IMR-90 (cell line): ENCODE data around the gene RASGRP1. TPM values are rescaled to one million over a fixed set of nuclear protein-coding genes. Genes with fewer than 3 reads are reported as not detected.

Experiments used
- ATAC-seq: fragments of 200-7000 bp; cut with Tn5 transposase; 2 replicates; pipeline ENCODE4 v1.9.1; 2020; ENCODE audit warnings: low read depth, mild to moderate bottlenecking, moderate library complexity
- BruUV-seq: library from RNA; stranded (reverse); fragments of 400-500 nt; replicated peaks from 2 replicates; lab custom pipeline; 2021; lab: Mats Ljungman, UMichigan
- CTCF ChIA-PET: fragments of 300-600 bp; formaldehyde crosslinking; extraction: SDS; loops from one replicate; lab custom pipeline; 2021; ENCODE audit warnings: antibody characterized with exemption; lab: Yijun Ruan, JAX
- POLR2A ChIA-PET: fragments of 300-600 bp; sonication (Branson Sonifier 250); formaldehyde crosslinking; loops from one replicate; lab custom pipeline; 2022; ENCODE audit warnings: antibody characterized with exemption; ENCODE audit not compliant: unreplicated experiment; lab: Charles Lee
- DNase-seq: peaks from one replicate; pipeline ENCODE4 v3.0.0; 2013
- H2AFZ ChIP-seq: replicated peaks from 2 replicates; pipeline ENCODE3; 2013; ENCODE audit warnings: low read length, mild to moderate bottlenecking; ENCODE audit not compliant: poor library complexity
- H2AK5ac ChIP-seq: 2 replicates; pipeline ENCODE4 v1.6.1; 2013; ENCODE audit warnings: low read depth, low read length, inconsistent platforms
- H2AK9ac ChIP-seq: replicated peaks from 2 replicates; pipeline ENCODE3; 2013; ENCODE audit warnings: mild to moderate bottlenecking, low read depth, low read length, moderate library complexity; ENCODE audit not compliant: poor library complexity
- H2BK120ac ChIP-seq: 2 replicates; pipeline ENCODE4 v1.6.1; 2013; ENCODE audit warnings: low read depth, low read length, inconsistent platforms
- H2BK15ac ChIP-seq: 3 replicates; pipeline ENCODE4 v1.6.1; 2013; ENCODE audit warnings: low read depth, low read length, inconsistent platforms
- H2BK20ac ChIP-seq: 2 replicates; pipeline ENCODE4 v1.6.1; 2013; ENCODE audit warnings: low read depth, mild to moderate bottlenecking, inconsistent platforms, low read length, moderate library complexity
- H2BK5ac ChIP-seq: 2 replicates; pipeline ENCODE4 v1.6.1; 2013; ENCODE audit warnings: mild to moderate bottlenecking, low read depth, low read length, inconsistent platforms; ENCODE audit not compliant: poor library complexity, severe bottlenecking
- H3K14ac ChIP-seq: replicated peaks from 2 replicates; pipeline ENCODE4 v1.6.1; 2013; ENCODE audit warnings: low read depth, low read length, inconsistent platforms
- H3K18ac ChIP-seq: 2 replicates; pipeline ENCODE4 v1.6.1; 2013; ENCODE audit warnings: low read depth, low read length, control low read depth
- H3K23ac ChIP-seq: 2 replicates; pipeline ENCODE4 v1.6.1; 2013; ENCODE audit warnings: low read depth, low read length, inconsistent platforms
- H3K27ac ChIP-seq: 2 replicates; pipeline ENCODE4 v1.5.1; 2013; ENCODE audit warnings: mild to moderate bottlenecking, control low read depth, low read length; ENCODE audit not compliant: insufficient read depth
- H3K27me3 ChIP-seq: 2 replicates; pipeline ENCODE4 v1.6.1; 2013; ENCODE audit warnings: low read length; ENCODE audit not compliant: control insufficient read depth, insufficient read depth
- H3K36me3 ChIP-seq: 2 replicates; pipeline ENCODE4 v1.6.1; 2013; ENCODE audit warnings: low read length, mixed read lengths; ENCODE audit not compliant: control insufficient read depth, insufficient read depth
- H3K4ac ChIP-seq: 2 replicates; pipeline ENCODE4 v1.6.1; 2013; ENCODE audit warnings: low read depth, low read length, inconsistent platforms
- H3K4me1 ChIP-seq: 2 replicates; pipeline ENCODE4 v1.6.1; 2013; ENCODE audit warnings: low read length, mixed read lengths; ENCODE audit not compliant: control insufficient read depth, insufficient read depth
- H3K4me2 ChIP-seq: 2 replicates; pipeline ENCODE4 v1.6.1; 2013; ENCODE audit warnings: low read depth, mild to moderate bottlenecking, control low read depth, low read length, moderate library complexity
- H3K4me3 ChIP-seq: 2 replicates; pipeline ENCODE4 v1.5.1; 2013; ENCODE audit warnings: low read depth, mild to moderate bottlenecking, control low read depth, low read length, moderate library complexity; ENCODE audit not compliant: insufficient read depth
- H3K56ac ChIP-seq: 2 replicates; pipeline ENCODE4 v1.6.1; 2013; ENCODE audit warnings: low read length, inconsistent platforms; ENCODE audit not compliant: insufficient read depth; ENCODE audit errors: extremely low read depth
- H3K79me1 ChIP-seq, 2 experiments: 2 replicates each; pipeline ENCODE4 v1.6.1; 2013; ENCODE audit warnings: low read length in 2 of 2, inconsistent platforms in 1 of 2, low read depth in 1 of 2
- H3K9ac ChIP-seq: 2 replicates; pipeline ENCODE4 v1.6.1; 2013; ENCODE audit warnings: low read depth, low read length, control low read depth
- H3K9me1 ChIP-seq: 2 replicates; pipeline ENCODE4 v1.6.1; 2013; ENCODE audit warnings: low read length, inconsistent platforms; ENCODE audit not compliant: insufficient read depth
- H3K9me3 ChIP-seq: 2 replicates; pipeline ENCODE4 v1.6.1; 2013; ENCODE audit warnings: low read length; ENCODE audit not compliant: control insufficient read depth, insufficient read depth
- H4K20me1 ChIP-seq: 2 replicates; pipeline ENCODE4 v1.6.1; 2013; ENCODE audit warnings: low read length, inconsistent platforms; ENCODE audit not compliant: insufficient read depth
- H4K5ac ChIP-seq: 2 replicates; pipeline ENCODE4 v1.6.1; 2013; ENCODE audit warnings: mild to moderate bottlenecking, low read depth, low read length, control low read depth
- H4K8ac ChIP-seq, 2 experiments: 2 replicates each; pipeline ENCODE4 v1.6.1; 2013; ENCODE audit warnings: low read depth in 2 of 2, low read length in 2 of 2, control low read depth in 1 of 2, inconsistent platforms in 1 of 2
- H4K91ac ChIP-seq: 2 replicates; pipeline ENCODE4 v1.6.1; 2013; ENCODE audit warnings: low read depth, low read length, inconsistent platforms; ENCODE audit not compliant: insufficient read depth
- CHD1 ChIP-seq: IDR thresholded peaks from 2 replicates; pipeline ENCODE4 v1.6.1; 2012; ENCODE audit warnings: low read depth, low read length, improper control_type of control experiment
- FOS ChIP-seq: fragments of 150-350 bp; IDR thresholded peaks from 2 replicates; pipeline ENCODE4 v1.6.1; 2016; ENCODE audit warnings: low read depth, low read length
- MAZ ChIP-seq: IDR thresholded peaks from 2 replicates; pipeline ENCODE4 v1.6.1; 2012; ENCODE audit warnings: low read depth, mild to moderate bottlenecking, low read length, improper control_type of control experiment, moderate library complexity, borderline replicate concordance
- POLR2A ChIP-seq: IDR thresholded peaks from 2 replicates; pipeline ENCODE4 v1.6.1; 2012; ENCODE audit warnings: mild to moderate bottlenecking, low read depth, low read length
- RAD21 ChIP-seq: IDR thresholded peaks from 2 replicates; pipeline ENCODE4 v1.6.1; 2012; ENCODE audit warnings: low read length, improper control_type of control experiment
- RCOR1 ChIP-seq: IDR thresholded peaks from 2 replicates; pipeline ENCODE4 v1.6.1; 2012; ENCODE audit warnings: mild to moderate bottlenecking, low read length, improper control_type of control experiment; ENCODE audit not compliant: insufficient replicate concordance
- RFX5 ChIP-seq: IDR thresholded peaks from 2 replicates; pipeline ENCODE4 v1.8.0; 2012; ENCODE audit warnings: low read depth, mild to moderate bottlenecking, low read length, moderate library complexity
- SMC3 ChIP-seq: fragments of 150-350 bp; IDR thresholded peaks from 2 replicates; pipeline ENCODE4 v1.6.1; 2016; ENCODE audit warnings: low read depth, mild to moderate bottlenecking, antibody characterized with exemption, low read length, moderate library complexity
- USF2 ChIP-seq: fragments of 150-350 bp; IDR thresholded peaks from 2 replicates; pipeline ENCODE4 v1.6.1; 2017; ENCODE audit warnings: mild to moderate bottlenecking, antibody characterized with exemption, low read length, low read depth
- WGBS, 2 experiments: methylation state at CpG; one replicate each; pipeline versions ENCODE4 v1.1.5 to v1.1.7; 2013; ENCODE audit warnings: missing lambda C conversion rate in 2 of 2; ENCODE audit not compliant: insufficient read length in 1 of 2; ENCODE audit errors: extremely low coverage in 2 of 2; 5-methylcytosine and 5-hydroxymethylcytosine counted together
- dilution Hi-C: fragments of 300-500 bp; cut with HindIII; formaldehyde crosslinking; loops from one replicate; pipeline ENCODE4 v1.14.3; 2018; ENCODE audit warnings: low sequenced_read_pairs; ENCODE audit not compliant: unreplicated experiment
- in situ Hi-C: fragments of 300-500 bp; cut with MboI; formaldehyde crosslinking; loops from 3 replicates; pipeline ENCODE4 v1.14.3; 2019; ENCODE audit warnings: low sequenced_read_pairs, inconsistent platforms, mixed read lengths
- intact Hi-C: fragments of 100-400 bp; cut with micrococcal nuclease; formaldehyde crosslinking; loops from 2 replicates; pipeline ENCODE4 v1.10.0; 2022
- polyA plus RNA-seq, 3 experiments: library from polyadenylated mRNA; depleted of rRNA; stranded (reverse); fragments of >200 nt; gene quantifications; 2 replicates each; pipeline ENCODE4 v1.2.3, GENCODE V29; 2012; ENCODE audit warnings: low replicate concordance in 1 of 3
- total RNA-seq: library from RNA; depleted of rRNA; stranded (reverse); fragments of >200 nt; gene quantifications from 2 replicates; pipeline ENCODE4 v1.2.3, GENCODE V29; 2012

RASGRP1 gene
- total and polyA plus RNA-seq, 2 of the 4 experiments (the other 2 are of a cell fraction) = 1.4 to 3.2 TPM

- H3K27me3 ChIP-seq = peaks cover 21% of the 10 kb centered on the region
- H2BK20ac ChIP-seq = no peak overlapping the region
- POLR2A ChIA-PET = no interaction called here
- H3K4me3 ChIP-seq = no peak overlapping the region
- no peak overlapping the region for H4K91ac ChIP-seq
- ATAC-seq (no peak), DNase-seq (no peak)
- H3K27ac ChIP-seq = no peak overlapping the region
- no peaks in the 10 kb centered on the region for H3K4me1 ChIP-seq
- H3K23ac ChIP-seq = no peak overlapping the region
- no peak overlapping the region for H2AK5ac ChIP-seq
- H3K9me1 ChIP-seq = no peaks in the 10 kb centered on the region; the same call in 1 of the 2 replicates
- no peak overlapping the region; the same call in 1 of the 2 replicates for H3K4me2 ChIP-seq
- H3K79me1 ChIP-seq = no peaks in the 10 kb centered on the region
- intact Hi-C loops (loop anchor here (2.0 kb wide), 1 partner anchor 118 kb away; no protein-coding TSS in a partner anchor), dilution Hi-C loops (no loop called here), in situ Hi-C loops (no loop called here)
- no peak overlapping the region for H3K9ac ChIP-seq
- H4K20me1 ChIP-seq = no peaks in the 10 kb centered on the region
- TF ChIP-seq USF2 = no peak
- TF ChIP-seq RCOR1 = no peak
- TF ChIP-seq POLR2A = no peak
- no peak for TF ChIP-seq SMC3
- TF ChIP-seq FOS = no peak
- no peak for TF ChIP-seq RAD21
- TF ChIP-seq RFX5 = no peak
- no peak for TF ChIP-seq CHD1
- no peak for TF ChIP-seq MAZ
- no peak overlapping the region for H2BK120ac ChIP-seq
- no peak overlapping the region for H3K56ac ChIP-seq
- H2BK15ac ChIP-seq = no peak overlapping the region
- CTCF ChIA-PET = no interaction called here
- no TSS peak for BruUV-seq
- no peaks in the 10 kb centered on the region for H3K36me3 ChIP-seq
- no peak overlapping the region for H4K8ac ChIP-seq
- H2AK9ac ChIP-seq = no peak overlapping the region
- H3K18ac ChIP-seq = no peak overlapping the region
- H4K5ac ChIP-seq = no peak overlapping the region
- no peak overlapping the region for H3K14ac ChIP-seq
- no peak overlapping the region for H2AFZ ChIP-seq
- no peak overlapping the region for H3K4ac ChIP-seq
- no peaks in the 10 kb centered on the region for H3K9me3 ChIP-seq
- no peak overlapping the region for H2BK5ac ChIP-seq
- no CpG with 5 or more reads among the region's 16 CpGs for WGBS, 2 experiments
These were observed 665 bp upstream of the RASGRP1 start for GRCh38 chr15:38565287-38565670.
